NCI-H526 treated with DMSO at 0.1 percent for 48 hours (cell line): ENCODE data around the gene TRDMT1.
"Not testable (repeated sequence)": the region's sequence is repeated elsewhere in the genome, so short reads cannot be mapped to it uniquely, and the experiment has no call there.

ENCODE experiments used
- DNase-seq: peaks from one replicate; lab custom pipeline; 2025; lab: John Stamatoyannopoulos, UW

Gene TRDMT1

DNA sequence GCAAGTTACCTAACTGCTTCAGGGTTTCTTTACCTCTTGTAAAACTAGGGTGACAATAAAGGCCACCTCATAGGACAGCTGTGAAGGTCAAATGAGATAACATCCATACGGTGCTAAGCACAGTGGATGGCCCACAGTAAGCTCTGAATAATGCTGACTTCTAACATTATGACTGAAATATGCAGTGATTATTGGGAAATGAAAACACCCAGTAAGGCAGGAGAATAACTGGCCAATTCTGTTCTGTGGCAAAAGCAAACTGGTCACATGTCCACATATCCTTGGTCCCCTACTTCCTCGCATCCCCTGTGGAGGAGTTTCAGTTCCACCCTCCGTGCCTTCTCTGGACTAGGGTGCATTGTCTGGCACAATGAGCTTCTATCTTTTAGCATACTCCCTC, 73.2 kb downstream of the TRDMT1 start:
- no peak for DNase-seq

DNA sequence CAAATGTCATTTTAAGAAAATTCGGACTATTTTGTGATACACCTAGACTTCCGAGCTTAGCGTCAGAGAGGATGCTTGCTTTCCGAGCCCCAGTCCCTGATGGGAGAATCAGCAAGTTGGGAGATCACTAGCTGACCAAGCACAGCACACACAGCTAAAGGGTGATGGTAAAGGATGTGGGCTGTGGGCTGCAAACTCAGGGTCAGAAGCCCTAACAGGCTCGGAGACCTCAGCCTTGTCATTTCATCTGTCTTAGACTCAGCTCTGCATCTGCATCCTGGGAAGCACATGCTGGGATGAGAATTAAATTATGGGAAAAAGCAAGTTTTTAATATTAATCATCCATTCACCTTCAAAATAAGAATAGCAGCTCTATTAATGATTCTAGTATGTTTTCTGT, 75.1 kb downstream of the TRDMT1 start:
- DNase-seq = no peak

DNA sequence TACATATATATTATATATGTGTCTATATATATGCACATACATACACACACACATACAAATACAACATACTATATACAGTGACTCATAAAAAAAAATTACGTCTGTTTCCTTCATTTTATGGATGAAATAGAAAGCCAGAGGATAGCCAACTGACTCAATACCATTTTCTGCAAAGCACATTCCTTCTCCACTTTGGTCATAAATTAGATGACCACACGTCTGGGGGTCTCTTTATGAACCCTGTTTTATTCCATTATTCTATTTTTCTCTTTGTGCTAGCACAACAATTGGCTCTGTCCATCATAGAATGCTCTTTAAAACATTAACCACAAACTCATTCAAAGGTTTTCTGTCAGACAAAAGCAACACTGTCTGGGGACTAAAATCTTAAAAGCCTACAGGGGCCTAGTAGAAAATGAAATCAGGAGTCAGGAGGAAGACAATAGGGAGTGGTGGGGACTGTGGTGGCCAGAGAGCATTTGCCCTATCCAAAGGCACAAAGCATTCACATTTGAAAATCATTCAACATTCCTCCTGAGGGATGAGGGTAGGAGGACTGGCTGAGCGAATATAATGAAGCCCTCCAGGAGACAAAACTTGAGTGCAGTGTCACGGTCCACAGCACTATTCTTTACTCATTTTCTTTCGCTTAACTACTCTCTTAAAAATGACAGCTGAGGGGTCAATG, 76.1 kb downstream of the TRDMT1 start:
- no peak for DNase-seq

DNA sequence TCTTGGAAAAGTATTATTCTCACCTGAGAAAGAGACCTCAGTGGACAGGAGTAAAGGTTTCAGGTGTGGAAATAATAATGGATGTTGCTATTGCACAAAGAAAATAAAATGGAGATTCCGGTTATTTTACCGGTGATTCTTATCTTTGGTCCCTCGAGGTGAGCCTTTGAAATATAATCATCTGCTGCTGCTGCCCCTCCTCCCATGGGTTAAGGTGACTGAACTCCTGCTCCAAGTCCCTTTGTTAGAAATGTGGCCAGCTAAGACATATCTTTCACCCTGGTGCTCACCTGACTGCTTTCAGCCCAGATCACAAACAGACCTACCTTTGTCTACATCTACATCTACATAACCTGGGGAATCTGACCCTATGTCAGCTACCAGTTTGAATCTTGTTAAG, 77.5 kb downstream of the TRDMT1 start:
- DNase-seq = peak; percentile 50

DNA sequence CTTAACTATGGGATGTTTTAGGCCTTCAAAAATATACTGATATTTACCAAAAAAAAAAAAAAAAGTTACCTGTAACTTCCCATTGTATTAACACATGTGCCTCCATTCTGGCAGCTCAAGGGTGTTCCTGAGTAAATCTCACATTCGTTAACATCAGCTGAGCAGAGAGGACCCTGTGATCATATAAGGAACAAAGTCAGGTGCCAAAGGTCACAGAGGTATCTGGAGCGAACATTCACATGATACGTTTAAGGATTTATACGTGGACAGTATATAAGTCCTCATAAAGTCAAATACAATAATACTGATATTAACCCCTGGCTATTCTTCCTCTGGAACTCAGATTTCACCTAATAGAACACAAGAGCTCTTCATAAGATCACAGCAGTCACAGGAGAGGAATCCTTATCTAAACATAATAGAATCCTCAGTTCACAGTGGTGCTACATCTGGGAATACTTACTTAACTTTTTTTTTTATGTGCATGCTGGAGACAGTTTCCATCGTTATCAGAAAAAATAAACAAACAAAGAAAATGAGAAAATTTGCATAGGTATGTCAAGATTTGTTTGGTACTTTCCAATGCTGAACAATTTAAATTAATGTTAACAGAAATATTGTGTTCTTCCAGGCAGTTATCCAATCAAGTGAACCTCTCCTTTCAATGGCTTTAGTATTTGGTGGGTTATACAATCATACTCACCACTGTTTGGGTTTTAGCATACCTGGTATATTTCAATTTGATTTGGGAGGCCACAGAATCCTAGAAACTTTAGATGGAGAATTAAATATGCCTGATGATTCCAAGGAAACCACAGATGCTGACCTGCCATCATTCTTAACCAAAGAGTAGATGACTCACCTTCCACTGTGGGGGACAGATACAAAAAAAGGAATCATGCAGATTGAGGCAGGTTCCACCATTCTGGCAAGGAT, 78.5 kb downstream of the TRDMT1 start:
- peak; percentile 43 for DNase-seq

DNA sequence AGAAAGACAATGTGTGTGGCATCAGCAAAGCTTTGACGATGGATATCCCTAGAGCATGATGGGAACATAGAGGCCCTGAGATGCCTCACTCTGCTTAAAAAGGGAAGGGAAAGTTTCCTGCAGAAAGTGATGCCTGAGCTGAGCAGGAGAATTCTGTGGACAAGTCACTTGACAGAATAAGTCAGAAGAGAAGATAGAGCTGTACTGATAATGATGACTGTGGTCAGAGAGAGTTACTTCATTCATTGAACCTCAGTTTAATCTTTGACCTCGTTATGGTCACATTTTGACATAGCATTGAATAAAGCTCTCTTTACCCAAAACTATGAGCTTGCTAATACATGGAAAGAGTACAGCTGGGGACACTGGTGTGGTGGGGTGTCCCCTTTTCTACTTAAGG, 79.4 kb downstream of the TRDMT1 start:
- DNase-seq = no peak

DNA sequence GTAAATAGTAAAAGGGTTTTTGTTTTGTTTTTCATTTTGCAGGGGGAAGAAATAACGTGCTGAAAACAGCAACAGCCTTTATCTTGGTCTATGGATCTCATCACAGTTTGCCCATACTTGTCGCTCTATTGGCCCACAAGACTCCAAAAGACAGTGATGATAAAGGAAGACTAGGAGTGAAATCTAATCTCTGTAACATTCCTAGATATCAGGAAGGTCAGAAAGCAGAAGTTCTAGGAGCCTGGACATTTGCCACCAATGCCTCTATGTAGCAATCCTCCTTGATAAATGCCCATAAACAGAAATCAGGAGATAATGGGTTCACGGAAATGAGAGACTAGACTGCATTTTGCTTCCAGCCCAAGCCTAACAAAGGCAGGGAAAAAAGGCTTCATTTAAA, 80.8 kb downstream of the TRDMT1 start:
- no peak for DNase-seq

DNA sequence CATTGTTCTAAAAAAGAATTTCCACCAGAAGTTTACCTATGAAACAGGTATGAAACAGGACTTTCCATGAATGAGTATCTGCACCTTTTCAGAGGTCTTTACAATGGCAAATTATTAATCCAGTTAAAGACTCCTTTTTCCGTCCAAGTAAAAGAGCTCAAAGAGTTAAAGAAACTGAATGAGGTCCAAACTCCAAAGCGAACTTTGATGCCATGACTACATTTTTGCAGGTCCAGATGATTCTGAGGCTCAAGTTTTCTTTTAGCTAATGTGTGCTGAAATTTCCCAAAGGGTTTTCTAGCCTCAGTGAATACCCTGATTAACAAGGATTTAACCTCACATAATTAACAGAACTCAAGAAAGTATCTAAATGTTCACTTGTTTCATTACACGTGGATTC, 81.6 kb downstream of the TRDMT1 start:
- no peak for DNase-seq

DNA sequence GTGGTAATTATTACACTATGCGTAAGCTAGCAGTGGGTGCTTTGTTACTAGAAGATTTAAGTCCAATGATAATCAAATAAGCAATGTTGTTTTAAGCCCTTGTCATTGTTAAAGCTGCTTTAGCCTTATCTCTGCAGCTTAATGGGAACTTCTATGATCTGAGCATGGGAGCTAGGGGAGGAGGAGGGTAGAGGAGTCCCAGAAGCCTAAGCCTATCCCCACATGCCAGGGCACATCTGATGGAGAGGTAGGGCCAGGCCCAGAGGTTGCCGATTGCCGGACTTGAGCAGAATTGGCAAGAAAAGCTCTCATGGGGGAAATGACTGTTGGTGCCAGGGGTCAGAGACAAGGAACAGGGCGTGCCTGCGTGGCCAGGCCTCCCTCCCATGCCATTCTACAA, 85.3 kb downstream of the TRDMT1 start:
- DNase-seq = no peak

DNA sequence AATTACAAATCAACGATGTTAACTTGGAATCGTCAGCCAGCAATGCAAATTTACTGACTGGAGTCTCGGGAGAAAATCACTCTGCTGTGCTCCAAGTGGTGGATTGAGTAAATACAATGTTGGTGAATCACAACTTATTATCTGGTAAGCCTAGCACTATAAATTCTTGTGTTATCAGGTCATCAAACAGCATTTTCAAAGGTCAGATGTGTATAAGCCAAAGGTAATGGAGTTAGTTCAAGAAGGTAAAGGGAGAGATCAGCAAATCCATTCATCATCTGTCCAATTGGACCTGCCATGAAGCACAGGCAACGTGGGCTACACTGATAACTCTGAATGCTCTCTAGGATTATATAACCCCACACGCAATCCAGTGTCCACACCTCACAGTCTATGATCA, 85.8 kb downstream of the TRDMT1 start:
- DNase-seq = no peak

DNA sequence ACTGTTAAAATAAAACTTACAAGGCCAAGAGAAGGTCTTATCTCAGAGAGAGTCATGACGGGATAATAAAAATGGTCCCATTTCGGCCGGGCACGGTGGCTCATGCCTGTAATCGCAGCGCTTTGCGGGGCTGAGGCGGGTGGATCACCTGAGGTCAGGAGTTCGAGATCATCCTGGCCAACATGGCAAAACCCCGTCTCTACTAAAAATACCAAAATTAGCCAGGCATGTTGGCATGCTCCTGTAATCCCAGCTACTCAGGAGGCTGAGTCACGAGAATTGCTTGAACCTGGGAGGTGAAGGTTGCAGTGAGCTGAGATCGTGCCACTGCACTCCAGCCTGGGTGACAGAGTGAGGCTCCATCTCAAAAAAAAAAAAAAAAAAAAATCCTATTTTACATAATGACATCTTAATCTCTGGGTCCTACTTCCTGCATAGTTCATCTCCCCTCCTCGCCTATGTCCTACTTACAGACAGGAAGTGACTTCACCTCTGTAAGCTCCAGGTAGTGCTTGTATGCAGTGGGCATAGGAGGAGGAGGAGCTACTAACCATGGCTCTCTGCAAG, 86.5 kb downstream of the TRDMT1 start:
- DNase-seq = not testable (repeated sequence)

DNA sequence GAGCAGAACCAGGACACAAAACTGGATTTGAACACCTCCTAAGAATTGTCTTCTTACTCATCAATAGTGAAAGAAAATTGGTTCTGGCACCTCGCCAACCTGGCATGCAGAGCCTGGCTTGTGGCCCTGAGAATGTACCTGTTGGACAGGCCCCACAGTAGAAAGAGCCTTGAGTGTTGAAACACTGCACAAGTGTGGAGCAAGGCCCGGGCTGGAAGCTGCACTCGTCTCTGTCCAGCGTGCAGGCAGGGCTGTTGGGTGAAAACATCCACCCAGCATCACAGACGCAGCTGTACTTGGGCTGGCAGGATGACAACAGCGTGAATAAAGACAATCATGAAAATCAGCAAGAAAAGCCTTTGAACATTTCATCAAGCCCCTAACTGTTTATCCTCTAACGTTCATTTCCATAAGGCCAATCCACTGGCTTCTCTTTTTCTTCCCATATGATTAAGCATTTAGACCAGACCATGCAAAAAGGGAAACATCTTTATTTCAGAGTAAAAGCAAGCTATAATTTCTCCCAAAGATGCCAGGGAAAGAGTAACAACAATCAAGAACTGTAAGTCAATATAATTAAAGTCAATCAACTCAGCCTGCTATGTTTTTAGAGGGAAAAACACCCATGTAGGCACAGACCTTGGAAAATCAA, 87.5 kb downstream of the TRDMT1 start:
- no peak for DNase-seq

DNA sequence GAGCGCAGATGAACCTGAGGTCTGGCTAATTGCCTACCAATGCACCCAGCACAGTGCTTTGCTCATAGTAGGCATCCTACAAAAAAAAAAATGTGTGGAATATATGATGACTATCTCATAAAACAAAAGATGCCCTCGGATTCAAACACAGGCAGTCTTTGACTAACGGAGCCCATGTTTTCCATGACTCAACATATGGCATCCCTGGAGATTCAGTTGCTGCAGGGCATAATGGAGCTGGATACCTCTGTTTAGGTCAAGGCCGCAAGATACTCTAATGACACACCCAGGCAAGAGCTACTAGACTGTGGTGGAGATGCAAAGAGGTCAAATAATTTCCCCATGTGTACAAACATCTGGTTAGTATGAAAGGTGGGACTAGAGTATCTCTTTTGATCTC, 88.1 kb downstream of the TRDMT1 start:
- no peak for DNase-seq

DNA sequence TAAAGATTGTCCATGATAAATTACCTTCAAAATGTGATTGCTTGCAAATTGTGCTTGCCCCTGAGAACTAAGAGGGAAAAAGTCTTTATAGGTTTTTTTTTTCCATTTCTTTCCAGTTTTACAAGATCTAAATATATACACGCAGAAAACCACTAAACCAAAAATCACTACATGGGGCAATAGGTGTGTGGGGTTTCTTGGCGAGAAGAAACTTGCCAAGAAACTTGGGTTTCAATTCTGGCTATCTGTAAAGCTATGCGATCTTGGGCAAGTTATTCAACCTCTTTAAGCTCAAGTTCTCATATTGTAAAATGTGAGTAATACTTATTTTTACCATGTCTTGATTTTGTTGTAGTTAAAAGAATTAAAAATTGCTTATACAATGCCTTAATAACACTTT, 88.9 kb downstream of the TRDMT1 start:
- no peak for DNase-seq

DNA sequence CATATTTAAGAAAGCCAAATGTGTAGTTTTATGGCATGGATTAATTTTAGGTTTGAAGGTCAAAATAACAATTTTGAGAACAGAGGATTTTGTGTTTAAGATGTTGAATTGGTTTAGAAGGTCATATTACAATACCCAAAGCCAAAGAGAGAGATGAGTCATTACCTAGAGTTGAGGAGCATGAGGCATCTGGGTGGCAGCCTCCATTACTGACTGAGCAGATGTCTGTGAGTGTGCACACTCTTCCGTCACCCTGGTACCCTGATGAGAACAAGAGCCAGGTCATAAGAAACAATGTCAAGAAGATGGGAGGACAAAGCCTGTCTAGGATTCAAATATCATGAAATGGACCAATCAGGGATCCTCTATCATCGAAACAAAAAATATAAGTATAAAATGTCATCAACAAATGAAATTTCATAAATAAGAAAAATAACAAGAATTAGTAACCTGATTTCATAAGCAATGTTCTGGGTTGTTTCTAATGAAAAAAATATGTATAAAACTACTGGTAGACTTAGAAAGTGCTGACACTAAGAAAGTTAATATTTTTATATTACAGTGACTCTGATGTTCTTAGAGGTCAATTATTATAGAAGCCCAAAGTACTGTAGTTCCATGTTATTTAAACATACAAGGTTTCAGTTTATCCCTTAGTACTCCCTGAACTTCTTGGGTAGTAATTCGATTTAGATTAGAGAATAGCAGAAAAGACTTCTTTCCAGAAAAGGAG, 91.8 kb downstream of the TRDMT1 start:
- DNase-seq = no peak

DNA sequence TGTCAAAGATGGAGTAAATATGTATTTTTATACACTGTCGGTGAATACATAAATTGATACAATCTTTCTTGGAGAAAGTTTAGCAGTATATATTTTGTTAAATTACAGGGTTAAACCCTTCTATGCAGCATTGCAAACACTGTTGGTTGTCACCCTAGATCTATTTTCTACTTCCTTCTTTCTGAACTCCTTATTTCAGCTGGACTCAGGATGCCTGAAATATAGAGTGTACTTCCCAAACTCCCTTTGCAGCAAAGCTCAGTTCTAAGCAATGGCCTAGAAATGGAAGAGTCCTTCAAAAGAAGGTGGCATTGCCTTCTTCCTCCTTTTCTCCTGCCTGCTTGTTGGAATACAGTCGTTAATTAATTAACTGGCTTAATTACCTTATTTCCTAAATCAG, 92.4 kb downstream of the TRDMT1 start:
- no peak for DNase-seq

DNA sequence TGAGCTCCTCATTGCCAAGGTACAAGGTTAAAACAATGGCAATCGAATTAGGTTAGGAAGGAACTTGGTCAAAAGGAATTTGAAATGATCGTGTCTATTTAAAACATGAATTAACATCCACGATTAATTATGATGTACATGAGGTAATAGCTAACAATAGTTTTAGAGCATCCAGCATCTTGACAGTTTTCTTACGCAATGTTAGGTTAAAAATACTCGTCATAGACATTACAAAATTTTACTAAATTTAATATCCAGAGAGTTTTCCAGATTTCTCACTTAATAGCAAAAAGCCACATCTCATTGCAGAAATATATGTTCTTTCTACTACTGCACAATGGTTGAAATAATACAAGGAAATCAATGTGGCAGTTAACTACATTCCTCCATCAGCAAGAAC, 94.5 kb downstream of the TRDMT1 start:
- no peak for DNase-seq

DNA sequence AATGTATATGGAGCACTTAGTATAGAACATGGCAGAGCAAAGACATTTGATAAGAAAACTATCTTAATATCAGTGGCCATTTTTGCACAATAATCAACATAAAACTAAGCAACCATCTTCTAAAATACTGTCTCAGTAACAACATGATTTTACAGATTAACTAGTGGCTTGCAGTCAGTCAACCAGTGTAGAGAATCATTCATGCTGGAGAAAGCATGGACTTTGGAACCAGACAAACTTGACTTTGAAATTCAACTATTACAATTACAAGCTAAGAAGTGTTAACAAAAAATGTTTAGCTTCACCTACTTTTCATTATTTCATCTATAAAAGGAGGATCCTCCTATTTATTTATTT, 99.6 kb downstream of the TRDMT1 start:
- DNase-seq = no peak

DNA sequence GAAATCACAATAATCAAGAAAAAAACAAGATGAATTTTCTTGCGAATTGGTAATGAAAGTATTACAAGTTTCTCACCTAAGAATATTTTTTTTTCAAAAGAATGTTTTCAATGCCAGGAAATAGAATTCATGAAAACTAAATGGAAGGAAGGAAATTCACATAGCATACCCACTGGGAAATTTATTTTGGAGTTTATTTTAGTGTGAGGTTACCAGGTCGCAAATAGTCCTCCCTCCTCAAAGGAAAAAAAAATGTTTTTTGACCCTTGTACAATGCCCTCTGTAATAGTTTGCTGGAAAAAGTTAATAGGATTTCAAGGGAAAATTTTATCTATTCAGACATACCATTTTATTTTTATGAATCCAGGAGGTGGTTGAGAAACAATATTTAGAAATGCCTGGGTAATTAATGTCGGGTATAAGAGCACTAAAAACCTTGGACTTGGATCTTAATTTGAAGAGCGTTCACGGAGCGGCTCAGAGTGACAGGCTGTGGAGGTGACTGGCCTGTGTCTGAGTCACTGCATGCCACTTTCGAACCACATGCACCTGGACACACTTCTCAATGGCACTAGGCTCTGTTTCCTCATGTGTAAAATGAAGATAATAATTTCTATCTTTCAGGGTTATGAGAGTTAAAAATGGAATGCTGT, 100.1 kb downstream of the TRDMT1 start:
- DNase-seq = no peak

DNA sequence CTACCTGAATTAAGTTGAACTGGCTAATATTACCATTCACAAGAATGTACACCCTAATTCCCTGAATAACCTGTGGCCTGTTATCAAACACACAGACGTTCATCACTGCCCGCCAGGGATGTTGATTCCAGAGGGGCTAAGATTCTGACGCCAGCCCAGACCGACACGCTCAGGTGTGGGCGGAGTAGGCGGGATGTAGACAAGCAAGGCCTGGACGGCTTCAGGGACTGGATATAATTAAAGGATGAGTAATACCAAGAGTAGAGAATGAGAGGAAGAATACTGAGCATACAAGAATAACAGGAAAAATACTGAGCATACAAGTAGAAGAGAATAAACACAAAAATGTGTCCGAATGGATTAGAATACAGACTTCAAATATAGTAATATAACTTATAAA, 100.9 kb downstream of the TRDMT1 start:
- no peak for DNase-seq

DNA sequence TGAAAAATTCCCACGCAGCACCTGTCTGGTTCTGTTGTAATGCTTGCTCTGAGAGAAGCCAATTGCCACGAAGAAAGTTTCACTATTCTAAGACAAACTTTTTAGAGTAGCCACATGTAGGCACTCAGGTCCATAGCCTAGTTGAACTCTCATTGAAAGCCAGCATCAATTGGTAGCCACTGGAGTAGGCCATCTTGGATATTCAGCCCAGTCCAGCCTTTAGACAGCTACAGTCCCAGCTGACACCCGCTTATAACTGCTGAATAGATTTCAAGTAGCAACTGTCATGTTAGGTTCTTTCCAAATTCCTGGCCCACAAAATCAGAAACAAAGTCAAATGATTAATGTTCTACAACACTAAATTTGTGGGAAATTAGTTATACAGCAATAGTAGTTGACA, 103.5 kb downstream of the TRDMT1 start:
- DNase-seq = no peak
